Left renal pelvis (tissue), 4 donors: Measurements from ENCODE around the gene MASTL. TPM values are rescaled to one million over a fixed set of nuclear protein-coding genes. Genes with fewer than 3 reads are reported as not detected.

ENCODE experiments used
- DNase-seq, 4 donors: peaks; one replicate each; pipeline ENCODE4 v3.0.0-alpha.2; 2013; ENCODE audit warnings: low read depth in 4 of 4, low spot score in 3 of 4
- polyA plus RNA-seq, 4 donors: library from polyadenylated mRNA; unstranded; fragments of 120-200 nt; gene quantifications; one replicate each; pipeline ENCODE4 v1.2.1, GENCODE V29; 2013; ENCODE audit not compliant: insufficient read length in 4 of 4

Gene MASTL
- polyA plus RNA-seq, 4 donors: 11.8 to 14.2 (median 13.6) TPM

DNA sequence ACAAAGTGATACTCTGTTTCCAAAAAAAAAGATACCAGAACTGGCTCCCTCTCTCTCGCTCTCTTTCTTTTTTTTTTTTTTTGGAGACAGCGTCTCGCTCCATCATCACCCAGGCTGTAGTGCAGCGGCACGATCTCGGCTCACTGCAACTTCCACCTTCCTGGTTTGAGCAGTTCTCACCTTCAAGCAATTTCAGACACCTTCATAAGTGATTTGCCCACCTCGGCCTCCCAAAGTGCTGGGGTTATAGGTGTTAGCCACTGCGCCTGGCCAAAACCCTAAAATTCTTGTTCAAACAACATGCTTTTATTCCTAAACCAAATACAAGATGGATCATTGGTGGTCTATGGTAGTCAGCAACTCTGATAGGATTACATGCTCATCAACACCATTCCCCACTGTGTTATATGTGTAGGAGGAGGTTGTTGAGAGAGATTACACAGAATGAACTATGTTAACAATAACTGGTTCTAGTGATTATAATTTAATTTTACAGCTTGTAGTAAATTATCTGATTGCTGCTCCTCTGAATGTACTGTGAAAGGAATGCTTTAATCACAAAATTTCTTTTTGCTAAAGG, 69.9 kb downstream of the MASTL start:
- DNase-seq: no peak

DNA sequence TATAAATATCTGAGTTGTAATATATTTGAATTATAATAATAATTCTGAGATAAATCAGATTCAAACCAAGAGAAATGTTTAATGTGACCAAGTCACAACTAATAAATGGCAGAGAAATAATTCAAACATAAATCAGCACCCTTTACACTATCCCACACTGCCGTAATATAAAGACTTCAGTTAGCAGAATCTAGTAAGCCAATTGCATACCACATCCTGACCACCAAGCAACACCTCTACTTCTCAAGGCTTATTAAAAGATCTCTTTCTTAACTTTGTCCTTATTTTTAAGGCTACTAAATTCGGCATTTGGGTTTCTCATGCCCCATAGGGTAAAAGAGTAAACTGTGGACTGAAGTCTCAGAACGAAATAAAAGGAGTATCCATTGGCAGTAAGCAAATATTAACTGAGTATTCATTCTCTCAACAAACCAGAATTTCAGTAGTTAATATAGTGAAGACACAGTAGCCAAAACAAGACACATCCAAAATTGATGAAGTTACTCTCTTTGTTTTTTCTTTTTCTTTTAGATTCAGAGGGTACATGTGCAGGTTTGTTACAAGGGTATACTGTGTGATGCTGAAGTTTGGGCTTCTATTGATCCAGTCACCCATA, 70.6 kb downstream of the MASTL start:
- no peak for DNase-seq

GRCh38 chr10:27230022-27230421, 74.9 kb downstream of the MASTL start:
- DNase-seq: no peak

DNA sequence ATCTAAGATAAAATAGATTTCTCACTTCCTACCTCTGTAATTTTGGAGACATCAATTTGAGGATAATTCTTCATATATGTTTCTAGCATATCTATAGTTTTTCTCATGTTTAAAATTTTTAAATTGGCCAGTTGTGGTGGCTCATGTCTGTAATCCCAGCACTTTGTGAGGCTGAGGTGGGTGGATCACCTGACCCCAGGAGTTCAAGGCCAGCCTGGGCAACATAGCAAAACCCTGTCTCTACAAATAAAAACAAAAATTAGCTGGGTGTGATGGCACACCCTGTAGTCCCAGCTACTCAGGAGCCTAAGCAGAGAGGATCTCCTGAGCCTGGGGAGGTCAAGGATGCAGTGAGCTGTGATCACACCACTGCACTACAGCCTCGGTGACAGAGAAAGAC, 80.6 kb downstream of the MASTL start:
- DNase-seq: no peak

Other genes starting within 250 kb of the MASTL start
- 10 to 100 TPM in 3 of 4 donors, 1 to 10 TPM in 1; 8.7 to 17.8 (median 15.5) TPM for gene ANKRD26, start 54.9 kb upstream of the MASTL start, polyA plus RNA-seq
- gene YME1L1, start 968 bp upstream of the MASTL start, polyA plus RNA-seq: 100 to 1,000 TPM; 114 to 129 (median 122) TPM
- gene ACBD5, start 85.4 kb downstream of the MASTL start, polyA plus RNA-seq: 10 to 100 TPM; 24.6 to 39.4 (median 37.6) TPM